Osteoblast (primary cell): ENCODE measurements around the gene FAM111A. TPM values are rescaled to one million over a fixed set of nuclear protein-coding genes. Genes with fewer than 3 reads are reported as not detected.
A peak's percentile ranks its signal among the peaks of the same experiment; 100 is the strongest.

Experiments
- DNase-seq: peaks from one replicate; pipeline ENCODE4 v3.0.0; 2011; ENCODE audit warnings: low spot score, mixed read lengths; ENCODE audit not compliant: insufficient read length; ENCODE audit errors: missing footprints
- H2AFZ ChIP-seq: 2 replicates; pipeline ENCODE4 v1.6.0; 2011; ENCODE audit warnings: mild to moderate bottlenecking, low read length
- H3K27ac ChIP-seq: 2 replicates; pipeline ENCODE4 v1.5.1; 2011; ENCODE audit warnings: mild to moderate bottlenecking, low read depth, low read length, moderate library complexity
- H3K27me3 ChIP-seq: 2 replicates; pipeline ENCODE4 v1.6.0; 2012; ENCODE audit warnings: mild to moderate bottlenecking, control low read depth, inconsistent platforms, low read length, moderate library complexity; ENCODE audit not compliant: insufficient read depth
- H3K36me3 ChIP-seq: 2 replicates; pipeline ENCODE4 v1.5.1; 2011; ENCODE audit warnings: mild to moderate bottlenecking, low read length, control low read depth, moderate library complexity; ENCODE audit not compliant: insufficient read depth
- H3K4me1 ChIP-seq: 2 replicates; pipeline ENCODE4 v1.5.1; 2011; ENCODE audit warnings: mild to moderate bottlenecking, low read length, control low read depth, moderate library complexity; ENCODE audit not compliant: insufficient read depth
- H3K4me2 ChIP-seq: 2 replicates; pipeline ENCODE4 v1.6.0; 2011; ENCODE audit warnings: mild to moderate bottlenecking, low read length; ENCODE audit not compliant: insufficient read depth
- H3K4me3 ChIP-seq: fragments of 200-600 bp; sonication (generic); 3 replicates; pipeline ENCODE4 v1.5.1; 2012; ENCODE audit warnings: mild to moderate bottlenecking, low read length, inconsistent platforms; ENCODE audit not compliant: insufficient read depth
- H3K79me2 ChIP-seq: 2 replicates; pipeline ENCODE4 v1.6.0; 2012; ENCODE audit warnings: mild to moderate bottlenecking, low read length, control low read depth, inconsistent platforms; ENCODE audit not compliant: insufficient read depth
- H3K9me3 ChIP-seq: 2 replicates; pipeline ENCODE4 v1.5.1; 2011; ENCODE audit warnings: low read depth, low read length, control low read depth
- H4K20me1 ChIP-seq: 2 replicates; pipeline ENCODE4 v1.6.0; 2012; ENCODE audit warnings: mild to moderate bottlenecking, low read length, control low read depth; ENCODE audit not compliant: insufficient read depth
- total RNA-seq: library from RNA; depleted of rRNA; stranded (reverse); fragments of >200 nt; gene quantifications from 2 replicates; pipeline ENCODE4 v1.2.3, GENCODE V29; 2012
- TF ChIP-seq, protein P1 (sequence below): IDR thresholded peaks from 2 replicates; pipeline ENCODE4 v1.5.1; 2011; ENCODE audit warnings: mild to moderate bottlenecking, low read depth, low read length, moderate library complexity; ENCODE audit errors: extremely low read depth

Gene FAM111A
- total RNA-seq, 1 donor, result 40.5 TPM

DNA sequence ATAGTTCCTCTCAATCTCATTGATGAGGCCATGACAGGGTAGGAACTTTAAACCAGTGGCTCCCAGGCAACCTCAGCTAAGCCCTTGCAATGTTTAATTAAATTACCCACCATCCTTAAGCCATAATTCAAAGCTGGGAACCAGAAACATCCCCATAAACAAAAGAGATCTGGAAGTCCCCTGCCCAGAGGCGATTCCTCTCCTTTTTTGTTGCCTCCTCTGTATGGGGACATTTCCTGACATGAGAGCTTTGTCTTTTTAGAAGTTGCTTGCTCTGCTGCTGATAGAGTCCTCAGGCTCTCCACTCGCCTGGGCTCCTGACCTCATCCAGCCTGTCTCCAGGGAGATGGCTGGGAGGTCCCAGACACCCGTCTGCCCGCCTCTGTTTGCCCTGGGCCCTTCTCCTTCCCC is 32.4 kb downstream of the FAM111A start:
- H3K4me3 ChIP-seq, result no peak overlapping the region
- H3K9me3 ChIP-seq, result no peaks in the 10 kb centered on the region
- no peaks in the 10 kb centered on the region for H3K79me2 ChIP-seq
- no peak overlapping the region for H2AFZ ChIP-seq
- H3K27ac ChIP-seq, result no peak overlapping the region
- peaks cover 32% of the 10 kb centered on the region for H3K27me3 ChIP-seq
- TF ChIP-seq, protein P1, sequence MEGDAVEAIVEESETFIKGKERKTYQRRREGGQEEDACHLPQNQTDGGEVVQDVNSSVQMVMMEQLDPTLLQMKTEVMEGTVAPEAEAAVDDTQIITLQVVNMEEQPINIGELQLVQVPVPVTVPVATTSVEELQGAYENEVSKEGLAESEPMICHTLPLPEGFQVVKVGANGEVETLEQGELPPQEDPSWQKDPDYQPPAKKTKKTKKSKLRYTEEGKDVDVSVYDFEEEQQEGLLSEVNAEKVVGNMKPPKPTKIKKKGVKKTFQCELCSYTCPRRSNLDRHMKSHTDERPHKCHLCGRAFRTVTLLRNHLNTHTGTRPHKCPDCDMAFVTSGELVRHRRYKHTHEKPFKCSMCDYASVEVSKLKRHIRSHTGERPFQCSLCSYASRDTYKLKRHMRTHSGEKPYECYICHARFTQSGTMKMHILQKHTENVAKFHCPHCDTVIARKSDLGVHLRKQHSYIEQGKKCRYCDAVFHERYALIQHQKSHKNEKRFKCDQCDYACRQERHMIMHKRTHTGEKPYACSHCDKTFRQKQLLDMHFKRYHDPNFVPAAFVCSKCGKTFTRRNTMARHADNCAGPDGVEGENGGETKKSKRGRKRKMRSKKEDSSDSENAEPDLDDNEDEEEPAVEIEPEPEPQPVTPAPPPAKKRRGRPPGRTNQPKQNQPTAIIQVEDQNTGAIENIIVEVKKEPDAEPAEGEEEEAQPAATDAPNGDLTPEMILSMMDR, result no peak
- H3K4me2 ChIP-seq, result no peak overlapping the region
- H4K20me1 ChIP-seq, result no peaks in the 10 kb centered on the region
- no peaks in the 10 kb centered on the region for H3K36me3 ChIP-seq
- DNase-seq, result peak; percentile 65
- H3K4me1 ChIP-seq, result peaks cover 14% of the 10 kb centered on the region

DNA sequence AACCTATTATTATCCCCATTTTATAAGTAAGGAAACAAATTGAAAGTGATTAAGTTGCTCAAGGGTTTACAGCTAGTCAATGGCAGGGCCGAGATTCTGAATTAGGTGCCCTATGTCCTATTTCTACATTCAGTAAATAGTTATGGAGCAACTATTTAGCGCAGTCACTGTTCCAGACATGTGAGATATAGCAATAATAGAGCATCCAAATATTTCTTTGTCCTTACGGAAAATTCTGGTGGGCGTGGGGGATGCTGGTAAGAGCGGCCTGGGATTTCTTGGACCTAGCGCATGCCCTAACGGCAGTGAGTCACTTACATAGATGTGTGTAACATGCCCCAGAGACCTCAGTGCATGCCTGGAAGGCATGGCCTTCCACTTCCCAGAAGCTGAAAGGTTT is 33.7 kb downstream of the FAM111A start:
- Histone ChIP-seq H3K9me3 (no peaks in the 10 kb centered on the region), H3K27me3 (peaks cover 31% of the 10 kb centered on the region), H3K36me3 (no peaks in the 10 kb centered on the region), H2AFZ (no peak overlapping the region), H3K4me1 (peaks cover 14% of the 10 kb centered on the region), H3K4me2 (no peak overlapping the region), H3K4me3 (no peak overlapping the region), H4K20me1 (no peaks in the 10 kb centered on the region), H3K79me2 (no peaks in the 10 kb centered on the region), H3K27ac (no peak overlapping the region)
- TF ChIP-seq, protein P1, result no peak
- DNase-seq, result no peak

DNA sequence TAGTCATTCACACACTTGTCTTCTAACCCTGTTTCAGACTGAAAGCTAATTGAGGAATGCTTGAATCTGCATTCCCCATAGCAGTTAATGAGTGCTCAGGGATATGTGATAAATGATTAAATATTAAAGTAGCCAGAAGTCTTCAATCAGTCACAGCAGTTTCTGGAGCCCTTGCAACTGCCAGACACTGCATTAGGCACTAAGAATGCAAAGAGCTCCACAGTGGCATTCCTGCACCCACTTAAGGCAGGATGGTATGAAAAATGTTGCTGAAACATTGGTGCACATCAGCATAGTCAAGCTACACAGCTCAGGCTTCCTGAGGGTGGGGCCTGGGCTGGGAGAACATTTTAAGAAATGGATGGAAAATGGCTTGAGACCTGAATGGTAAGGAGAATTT is 35.7 kb downstream of the FAM111A start:
- Histone ChIP-seq H3K27ac (no peak overlapping the region), H3K4me1 (peaks cover 4% of the 10 kb centered on the region), H3K4me2 (no peak overlapping the region), H3K27me3 (peaks cover 22% of the 10 kb centered on the region), H3K79me2 (no peaks in the 10 kb centered on the region), H3K9me3 (no peaks in the 10 kb centered on the region), H3K36me3 (no peaks in the 10 kb centered on the region), H3K4me3 (no peak overlapping the region), H2AFZ (no peak overlapping the region), H4K20me1 (no peaks in the 10 kb centered on the region)
- no peak for DNase-seq
- TF ChIP-seq, protein P1, result no peak

DNA sequence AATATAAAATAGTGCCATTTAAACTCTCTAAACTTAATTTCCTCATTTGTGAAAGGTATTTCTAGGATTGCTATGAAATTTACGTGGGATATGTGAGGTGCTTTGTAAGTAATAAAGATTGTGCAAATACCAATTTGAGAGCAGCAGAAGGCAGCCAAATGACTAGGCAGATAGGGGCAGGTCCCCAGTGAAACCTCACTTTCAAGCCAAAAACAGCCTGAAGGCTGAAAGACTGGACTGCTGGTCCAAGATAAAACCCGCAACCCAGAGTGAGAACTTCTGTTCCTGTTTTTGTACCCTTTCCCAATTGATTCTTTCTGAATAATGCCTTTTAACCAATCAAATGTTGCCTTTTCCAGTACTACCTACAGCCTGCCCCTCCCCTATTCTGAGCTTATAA is 36.5 kb downstream of the FAM111A start:
- Histone ChIP-seq H3K4me2 (no peak overlapping the region), H3K79me2 (no peaks in the 10 kb centered on the region), H3K27me3 (peaks cover 14% of the 10 kb centered on the region), H3K27ac (no peak overlapping the region), H3K4me1 (no peaks in the 10 kb centered on the region), H3K4me3 (no peak overlapping the region), H3K36me3 (no peaks in the 10 kb centered on the region), H3K9me3 (no peaks in the 10 kb centered on the region), H2AFZ (no peak overlapping the region), H4K20me1 (no peaks in the 10 kb centered on the region)
- TF ChIP-seq, protein P1, result no peak
- no peak for DNase-seq
